ENCODE data around the gene CHMP4A.
"Not testable (repeated sequence)": the region's sequence is repeated elsewhere in the genome, so short reads cannot be mapped to it uniquely, and the experiment has no call there.

CHMP4A gene

DNA sequence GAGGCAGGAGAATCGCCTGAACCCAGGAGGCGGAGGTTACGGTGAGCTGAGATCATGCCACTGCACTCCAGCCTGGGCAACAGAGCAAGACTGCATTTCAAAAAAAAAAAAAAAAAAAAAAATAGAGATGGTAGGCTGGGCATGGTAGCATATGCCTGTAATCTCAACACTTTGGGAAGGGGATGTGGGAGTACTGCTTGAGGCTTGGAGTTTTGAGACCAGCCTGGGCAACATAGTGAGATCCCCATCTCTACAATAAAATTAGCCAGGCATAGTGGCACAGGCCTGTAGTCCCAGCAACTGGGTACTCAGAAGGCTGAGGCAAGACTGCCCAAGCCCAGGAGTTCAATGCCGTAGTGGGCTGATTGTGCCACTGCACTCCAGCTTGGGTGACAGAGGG lies 9.7 kb upstream of the CHMP4A start:
- DNase-seq: not testable (repeated sequence)

GRCh38 chr14:24219521-24219920 lies 6.2 kb upstream of the CHMP4A start:
- DNase-seq: no peak

GRCh38 chr14:24219080-24219479 lies 5.8 kb upstream of the CHMP4A start:
- no peak for DNase-seq

DNA sequence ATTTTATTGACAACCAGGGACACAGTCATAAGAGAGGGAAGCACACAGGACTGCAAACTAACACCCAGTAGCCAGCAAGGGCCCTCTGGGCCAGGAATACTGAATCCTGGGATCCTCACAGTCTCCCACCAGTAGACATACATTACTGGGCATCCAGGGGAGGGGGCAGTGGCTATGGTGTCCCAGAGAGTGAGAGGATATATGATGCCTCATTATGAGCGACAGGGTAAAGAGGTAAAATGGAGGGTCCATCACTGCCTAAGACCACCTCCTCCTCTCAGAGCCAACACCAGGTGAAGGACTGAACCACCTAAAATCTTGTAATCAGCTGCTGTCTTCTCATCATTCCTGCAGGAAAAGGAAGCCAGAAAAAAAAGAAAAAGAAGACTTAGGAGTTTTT lies 3.6 kb upstream of the CHMP4A start:
- not testable (repeated sequence) for DNase-seq

- no peak for DNase-seq
Measured at GRCh38 chr14:24216345-24216699, 3.0 kb upstream of the CHMP4A start.

DNA sequence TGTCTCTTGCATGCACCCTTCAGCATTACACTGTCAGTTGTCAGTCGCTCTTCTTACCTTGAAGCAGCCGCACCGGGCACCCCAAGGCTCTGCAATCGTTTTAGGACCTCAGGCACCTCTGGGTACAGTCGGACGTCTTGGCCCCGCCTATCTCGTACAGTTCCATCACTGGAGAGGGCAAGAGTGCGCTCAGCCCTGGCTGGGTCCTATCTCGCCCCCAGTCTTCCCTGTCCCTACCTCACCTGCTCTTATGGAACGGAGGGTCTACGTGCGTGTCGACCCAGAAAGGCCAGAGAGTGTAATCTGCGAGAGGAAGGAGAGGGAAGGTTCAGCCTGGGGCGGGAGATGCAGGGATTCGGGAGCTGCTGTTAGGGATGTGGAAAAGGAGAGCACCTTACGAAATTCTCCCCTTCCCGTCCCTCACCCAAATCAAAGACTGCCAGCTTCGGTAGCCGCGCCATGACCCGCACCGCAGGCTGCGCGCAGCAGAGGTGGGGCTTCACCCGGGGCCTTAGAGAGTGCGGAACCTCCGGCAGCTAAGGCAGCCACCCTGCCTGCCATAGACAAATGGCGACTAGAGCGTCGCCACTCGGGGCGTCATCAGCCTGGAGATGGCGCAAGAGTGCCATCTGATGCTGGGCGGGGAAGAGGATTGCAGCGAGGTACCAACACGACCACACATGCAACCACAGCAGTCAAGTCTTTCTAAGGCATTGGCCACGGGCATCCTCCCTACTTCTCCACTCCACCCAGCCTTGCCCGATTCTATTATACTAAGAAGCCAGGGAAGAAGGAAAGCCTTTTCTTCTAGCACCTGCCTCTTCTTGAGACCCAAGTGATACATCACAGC lies 2.4 kb upstream of the CHMP4A start, which contains the start of gene MDP1:
TSS of gene MDP1 (minus strand) at position 572 of the 850 bp plus-strand sequence. CDS start at position 461, 111 bp downstream.
- peak; percentile 76 to 88 (median 82) for DNase-seq

- DNase-seq: no peak
Measured at GRCh38 chr14:24213866-24214662, 776 bp upstream of the CHMP4A start.

DNA sequence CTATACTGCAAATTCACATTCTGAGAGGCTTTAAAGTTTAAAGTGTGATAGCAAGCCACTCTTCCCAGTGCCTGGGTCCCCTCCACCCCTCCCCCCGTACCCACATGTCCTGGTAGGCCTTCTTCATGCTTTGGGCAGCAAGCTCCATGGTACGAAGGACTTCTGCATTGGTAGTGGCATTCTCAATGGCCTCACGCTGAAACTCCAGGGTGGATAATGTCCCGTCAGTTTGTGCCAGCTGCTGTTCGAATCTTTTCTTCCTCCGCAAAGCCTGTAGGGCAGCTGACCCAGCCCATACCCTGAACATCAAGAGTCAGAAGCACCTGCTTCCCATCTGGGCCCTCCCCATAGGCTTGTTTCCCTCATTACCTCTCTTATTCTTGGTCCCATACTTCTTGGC lies 2.0 kb downstream of the CHMP4A start:
- no peak for DNase-seq

GRCh38 chr14:24207625-24208024 lies 5.7 kb downstream of the CHMP4A start:
- no peak for DNase-seq

DNA sequence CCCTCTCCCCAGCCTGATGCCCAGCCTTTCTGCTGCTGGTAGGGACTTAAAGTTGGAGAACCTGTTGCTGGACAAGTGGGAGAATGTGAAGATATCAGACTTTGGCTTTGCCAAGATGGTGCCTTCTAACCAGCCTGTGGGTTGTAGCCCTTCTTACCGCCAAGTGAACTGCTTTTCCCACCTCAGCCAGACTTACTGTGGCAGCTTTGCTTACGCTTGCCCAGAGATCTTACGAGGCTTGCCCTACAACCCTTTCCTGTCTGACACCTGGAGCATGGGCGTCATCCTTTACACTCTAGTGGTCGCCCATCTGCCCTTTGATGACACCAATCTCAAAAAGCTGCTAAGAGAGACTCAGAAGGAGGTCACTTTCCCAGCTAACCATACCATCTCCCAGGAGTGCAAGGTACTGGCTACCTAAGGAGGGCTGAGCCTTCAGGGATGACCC lies 6.2 kb downstream of the CHMP4A start:
- no peak for DNase-seq

- no peak for DNase-seq
Measured at GRCh38 chr14:24206260-24207103, 6.8 kb downstream of the CHMP4A start.

GRCh38 chr14:24204163-24205146 lies 8.8 kb downstream of the CHMP4A start:
- DNase-seq: no peak

DNA sequence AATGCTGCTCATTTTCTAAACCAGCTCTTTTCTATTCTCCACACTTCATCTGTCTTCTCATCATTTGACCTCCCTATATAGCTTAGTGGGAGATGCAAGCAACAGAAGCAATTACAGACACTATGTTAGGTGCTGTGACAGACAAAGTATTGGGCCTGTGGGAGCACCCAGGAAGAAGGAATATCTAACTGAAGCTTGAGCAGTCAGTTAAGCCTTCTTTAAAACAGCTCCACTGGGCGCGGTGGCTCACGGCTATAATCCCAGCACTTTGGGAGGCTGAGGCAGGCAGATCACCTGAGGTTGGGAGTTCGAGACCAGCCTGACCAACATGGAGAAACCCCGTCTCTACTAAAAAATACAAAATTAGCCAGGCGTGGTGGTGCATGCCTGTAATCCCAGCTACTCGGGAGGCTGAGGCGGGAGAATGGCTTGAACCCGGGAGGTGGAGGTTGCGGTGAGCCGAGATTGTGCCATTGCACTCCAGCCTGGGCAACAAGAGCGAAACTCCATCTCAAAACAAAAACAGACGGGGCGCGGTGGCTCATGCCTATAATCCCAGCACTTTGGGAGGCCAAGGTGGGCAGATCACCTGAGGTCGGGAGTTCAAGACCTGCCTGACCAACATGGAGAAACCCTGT lies 9.9 kb downstream of the CHMP4A start:
- DNase-seq: not testable (repeated sequence)

DNA sequence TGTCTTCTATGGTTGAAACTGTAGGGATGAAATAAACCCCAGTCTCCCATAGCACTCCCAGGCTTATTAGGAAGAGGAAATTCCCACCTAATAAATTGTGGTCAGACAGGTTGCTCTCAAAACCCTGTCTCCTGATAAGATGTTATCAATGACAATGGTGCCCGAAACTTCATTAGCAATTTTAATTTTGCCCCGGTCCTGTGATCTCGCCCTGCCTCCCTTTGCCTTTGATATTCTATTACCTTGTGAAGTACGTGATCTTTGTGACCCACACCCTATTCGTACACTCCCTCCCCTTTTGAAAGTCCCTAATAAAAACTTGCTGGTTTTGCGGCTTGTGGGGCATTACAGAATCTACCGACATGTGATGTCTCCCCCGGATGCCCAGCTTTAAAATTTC lies 10.8 kb downstream of the CHMP4A start:
- not testable (repeated sequence) for DNase-seq

DNA sequence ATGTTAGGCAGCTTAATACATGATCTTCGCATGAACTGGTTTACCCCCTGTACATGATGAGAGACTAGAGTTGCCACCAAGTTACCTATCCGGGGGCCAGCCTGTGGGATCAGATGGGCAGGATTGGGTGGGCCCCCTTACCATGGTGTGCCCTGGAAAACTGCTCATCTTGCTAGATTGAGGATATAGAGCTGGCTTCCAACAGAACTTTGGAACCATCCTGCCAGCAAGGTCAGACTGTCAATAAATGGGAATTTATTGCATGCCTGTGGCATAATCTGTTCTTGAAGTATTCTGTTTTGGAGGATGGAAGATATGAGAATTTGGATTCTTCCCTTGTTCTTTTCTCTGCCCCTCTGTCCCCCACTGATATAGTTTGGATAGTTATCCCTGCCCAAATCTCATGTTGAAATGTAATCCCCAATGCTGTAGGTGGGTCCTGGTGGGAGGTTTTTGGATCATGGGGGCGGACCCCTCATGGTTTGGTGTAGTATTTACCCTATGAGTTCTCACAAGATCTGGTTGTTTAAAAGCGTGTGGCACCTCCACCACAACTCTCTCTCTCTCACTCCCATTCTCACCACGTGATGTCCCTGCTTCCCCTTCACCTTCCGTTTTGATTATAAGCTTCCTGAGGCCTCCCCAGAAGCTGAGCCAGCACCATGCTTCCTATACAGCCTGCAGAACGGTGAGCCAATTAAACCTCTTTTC lies 14.3 kb downstream of the CHMP4A start:
- no peak for DNase-seq

DNA sequence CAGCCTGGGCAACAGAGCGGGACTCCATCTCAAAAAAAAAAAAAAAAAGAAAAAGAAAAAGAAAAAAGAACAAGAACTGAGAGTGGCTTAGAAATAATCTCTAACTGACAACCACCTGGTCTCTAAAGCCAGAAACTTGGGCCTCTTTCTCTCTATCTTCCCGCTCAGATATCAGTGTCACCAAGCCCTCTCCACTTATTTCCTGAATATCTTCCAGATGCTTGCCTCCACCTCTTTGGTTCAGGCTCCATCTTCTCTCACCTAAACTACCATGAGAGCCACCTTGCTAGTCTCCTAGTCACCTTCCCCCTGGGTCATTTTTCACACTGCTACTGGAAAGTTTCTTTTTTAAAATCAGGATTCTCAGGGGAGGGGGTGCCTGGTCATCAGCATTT lies 16.2 kb downstream of the CHMP4A start:
- DNase-seq: no peak

DNA sequence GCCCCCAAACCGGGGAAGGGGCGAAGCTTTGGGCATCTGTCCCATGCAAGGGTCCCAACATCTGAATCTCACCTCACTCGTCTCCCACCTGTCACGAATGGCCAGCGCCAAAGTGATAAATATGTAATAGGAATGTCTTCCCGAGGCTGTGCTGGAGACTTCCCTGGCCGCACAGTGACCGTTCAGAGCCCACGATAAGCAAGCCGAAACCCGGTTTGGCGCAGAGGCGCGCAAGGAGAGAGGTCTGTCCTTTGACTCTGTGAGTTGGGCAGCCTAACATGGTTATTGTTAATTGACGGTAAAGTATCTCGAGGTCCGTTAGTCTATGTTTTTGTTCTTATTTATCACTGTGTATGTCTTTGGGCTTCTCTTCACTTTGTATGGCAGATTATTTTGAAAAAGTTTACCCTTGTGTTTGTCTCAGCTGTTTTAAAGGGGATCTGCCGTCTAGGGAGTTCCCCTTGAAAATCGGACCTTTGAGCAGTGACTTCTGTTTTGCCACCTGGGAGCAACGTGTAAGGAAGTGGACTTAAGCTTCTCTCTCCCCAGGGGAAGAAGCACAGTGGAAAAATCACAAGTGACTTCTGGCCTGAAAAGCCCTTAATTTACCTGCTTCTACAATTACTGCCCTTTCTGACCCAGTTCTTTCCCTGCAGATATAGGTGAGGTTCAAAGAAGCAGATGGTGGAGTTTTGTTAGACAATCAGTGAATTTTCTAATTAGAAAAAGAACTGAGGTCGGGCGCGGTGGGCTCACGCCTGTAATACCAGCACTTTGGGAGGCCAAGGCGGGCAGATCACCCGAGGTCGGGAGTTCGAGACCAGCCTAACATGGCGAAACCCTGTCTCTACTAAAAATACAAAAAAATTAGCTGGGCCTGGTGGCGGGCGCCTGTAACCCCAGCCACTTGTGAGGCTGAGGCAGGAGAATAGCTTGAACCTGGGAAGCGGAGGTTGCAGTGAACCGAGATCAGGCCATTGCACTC lies 16.9 kb downstream of the CHMP4A start:
- DNase-seq: no peak

DNA sequence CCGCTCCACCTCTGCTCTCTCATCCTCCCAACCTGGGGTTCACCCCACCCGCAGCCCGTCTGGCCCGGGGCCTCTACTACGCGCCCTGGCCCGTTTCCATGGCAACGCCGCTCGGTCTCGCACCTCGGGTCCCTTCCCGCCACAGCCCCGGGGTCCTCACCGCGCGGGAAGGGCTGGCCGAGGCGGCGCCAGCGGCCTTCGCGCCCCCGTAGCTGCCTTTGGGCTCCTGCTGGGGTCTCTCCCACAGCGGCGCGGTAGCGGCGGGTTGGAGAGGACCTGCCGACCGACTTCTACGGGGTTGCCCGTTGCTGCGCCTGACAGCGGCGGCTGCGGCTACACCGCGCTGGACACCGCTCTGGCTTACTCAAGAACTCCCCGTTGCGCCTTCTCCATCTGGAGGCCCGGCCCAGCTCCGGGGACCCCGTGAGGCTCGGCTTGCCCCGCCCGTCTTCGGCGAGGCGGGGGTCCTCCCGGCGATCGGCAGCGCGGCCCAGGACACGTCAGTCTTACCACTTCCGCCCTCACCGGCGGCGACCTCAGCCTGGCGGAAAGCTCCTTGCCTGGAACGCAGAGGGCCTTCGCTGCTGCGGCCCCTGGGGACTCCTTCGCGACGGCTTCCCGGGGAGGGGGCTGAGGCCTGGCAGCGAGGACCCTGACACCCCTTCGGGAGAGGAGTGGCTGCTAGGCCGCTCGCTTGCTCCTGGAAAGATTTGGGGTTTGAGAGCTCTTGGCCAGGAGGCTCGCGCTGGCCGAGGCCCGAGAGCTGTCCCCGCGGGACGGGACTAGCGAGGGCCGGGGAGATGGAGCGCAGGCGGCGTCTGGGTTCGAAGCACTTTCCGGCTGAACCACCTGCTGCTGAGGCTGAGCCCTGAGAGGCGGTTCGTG lies 17.9 kb downstream of the CHMP4A start, which contains the start of gene TM9SF1:
TSS of gene TM9SF1 (minus strand) at position 256 of the 885 bp plus-strand sequence. CDS start 422 bp downstream, outside the sequence.
- DNase-seq: peak; percentile 81 to 91 (median 86)
